H1 (cell line): ENCODE results near the gene CCR2. TPM values are rescaled to one million over a fixed set of nuclear protein-coding genes. Genes with fewer than 3 reads are reported as not detected.

Experiments used
- CTCF ChIA-PET: fragments of 300-600 bp; sonication (Branson Sonifier 250); formaldehyde crosslinking; loops from one replicate; lab custom pipeline; 2021; ENCODE audit not compliant: partially characterized antibody; lab: Charles Lee
- POLR2A ChIA-PET: fragments of 300-600 bp; sonication (Branson Sonifier 250); formaldehyde crosslinking; loops from one replicate; lab custom pipeline; 2021; ENCODE audit warnings: inconsistent platforms; ENCODE audit not compliant: partially characterized antibody; lab: Charles Lee
- DNase-seq, 2 experiments: peaks; one replicate each; pipeline versions ENCODE4 v3.0.0 to v3.0.0-alpha.2; 2010 to 2022; ENCODE audit warnings: low spot score in 2 of 2, low read depth in 1 of 2, mixed read lengths in 1 of 2
- FAIRE-seq: peaks from 2 replicates; lab custom pipeline; 2011; peaks lifted over from hg19 to GRCh38; lab: Jason Lieb, UNC
- H2AFZ ChIP-seq: 2 replicates; pipeline ENCODE4 v1.8.1; 2012; ENCODE audit warnings: low read length, inconsistent platforms
- H2AK5ac ChIP-seq: 2 replicates; pipeline ENCODE4 v1.6.1; 2013; ENCODE audit warnings: low read depth, low read length
- H2BK120ac ChIP-seq: replicated peaks from 2 replicates; pipeline ENCODE3; 2013; ENCODE audit warnings: low read depth, low read length, inconsistent platforms
- H2BK12ac ChIP-seq: 2 replicates; pipeline ENCODE4 v1.6.1; 2013; ENCODE audit warnings: low read depth, low read length
- H2BK15ac ChIP-seq: 2 replicates; pipeline ENCODE4 v1.6.1; 2013; ENCODE audit warnings: low read length
- H2BK20ac ChIP-seq: 2 replicates; pipeline ENCODE4 v1.6.1; 2013; ENCODE audit warnings: low read length
- H2BK5ac ChIP-seq: 2 replicates; pipeline ENCODE4 v1.6.1; 2013; ENCODE audit warnings: low read depth, low read length
- H3K14ac ChIP-seq: 2 replicates; pipeline ENCODE4 v1.6.1; 2013; ENCODE audit warnings: inconsistent platforms; ENCODE audit not compliant: insufficient read length
- H3K18ac ChIP-seq: 2 replicates; pipeline ENCODE4 v1.6.1; 2013; ENCODE audit warnings: low read length; ENCODE audit errors: extremely low read depth
- H3K23ac ChIP-seq: 2 replicates; pipeline ENCODE4 v1.6.1; 2013; ENCODE audit warnings: inconsistent platforms; ENCODE audit not compliant: insufficient read length
- H3K23me2 ChIP-seq: 2 replicates; pipeline ENCODE4 v1.6.1; 2013; ENCODE audit warnings: low read depth, low read length
- H3K27ac ChIP-seq: 2 replicates; pipeline ENCODE4 v1.6.1; 2011; ENCODE audit warnings: low read depth, low read length, inconsistent platforms
- H3K27me3 ChIP-seq, 4 experiments: replicated peaks in 1 of 4; 1 replicate in 1 of 4; 2 replicates in 3 of 4; pipeline versions ENCODE4 v1.6.1 to v1.8.1; 2011 to 2013; ENCODE audit warnings: low read length in 3 of 4, mild to moderate bottlenecking in 3 of 4, inconsistent platforms in 2 of 4, mixed read lengths in 2 of 4, moderate library complexity in 1 of 4; ENCODE audit not compliant: control insufficient read depth in 3 of 4, insufficient read depth in 3 of 4; ENCODE audit errors: extremely low read depth in 1 of 4
- H3K36me3 ChIP-seq, 4 experiments: 2 replicates each; pipeline versions ENCODE4 v1.6.1 to v1.8.1; 2011 to 2013; ENCODE audit warnings: mild to moderate bottlenecking in 4 of 4, low read length in 3 of 4, moderate library complexity in 2 of 4, control low read depth in 1 of 4, inconsistent platforms in 1 of 4; ENCODE audit not compliant: insufficient read depth in 4 of 4, control insufficient read depth in 2 of 4
- H3K4ac ChIP-seq: replicated peaks from 2 replicates; pipeline ENCODE3; 2013; ENCODE audit warnings: low read length, low read depth, mixed read lengths, inconsistent platforms; ENCODE audit not compliant: insufficient read length
- H3K4me1 ChIP-seq, 4 experiments: replicated peaks in 1 of 4; 1 replicate in 1 of 4; 2 replicates in 3 of 4; pipeline versions ENCODE4 v1.6.1 to v1.8.1; 2011 to 2013; ENCODE audit warnings: low read length in 3 of 4, inconsistent platforms in 2 of 4, mixed read lengths in 1 of 4; ENCODE audit not compliant: insufficient read depth in 4 of 4, control insufficient read depth in 3 of 4
- H3K4me2 ChIP-seq, 2 experiments: 2 replicates each; pipeline versions ENCODE4 v1.6.1 to v1.8.1; 2011 to 2013; ENCODE audit warnings: low read depth in 2 of 2, low read length in 2 of 2, control low read depth in 1 of 2, inconsistent platforms in 1 of 2, mild to moderate bottlenecking in 1 of 2; ENCODE audit not compliant: insufficient read depth in 1 of 2
- H3K4me3 ChIP-seq, 4 experiments: fragments of 200-600, 300-600 bp in 1 of 4; sonication (generic), shearing (Covaris generic), sonication (Bioruptor Twin) in 1 of 4; 2 replicates each; pipeline versions ENCODE4 v1.5.1 to v1.8.1; 2011 to 2016; ENCODE audit warnings: low read length in 4 of 4, low read depth in 3 of 4, control low read depth in 2 of 4, inconsistent platforms in 2 of 4, mild to moderate bottlenecking in 2 of 4, mixed read lengths in 1 of 4, moderate library complexity in 1 of 4; ENCODE audit not compliant: insufficient read depth in 2 of 4; ENCODE audit errors: extremely low read depth in 1 of 4
- H3K56ac ChIP-seq: replicated peaks from 2 replicates; pipeline ENCODE3; 2013; ENCODE audit warnings: low read depth, mild to moderate bottlenecking, mixed read lengths, low read length, inconsistent platforms; ENCODE audit not compliant: insufficient read length
- H3K79me1 ChIP-seq: 2 replicates; pipeline ENCODE4 v1.6.1; 2013; ENCODE audit warnings: low read depth, low read length, control low read depth
- H3K79me2 ChIP-seq, 2 experiments: 2 replicates each; pipeline versions ENCODE4 v1.6.1 to v1.8.1; 2012 to 2013; ENCODE audit warnings: low read length in 2 of 2, mild to moderate bottlenecking in 2 of 2, inconsistent platforms in 1 of 2; ENCODE audit not compliant: insufficient read depth in 2 of 2, control insufficient read depth in 1 of 2
- H3K9ac ChIP-seq, 4 experiments: replicated peaks in 1 of 4; 1 replicate in 1 of 4; 2 replicates in 3 of 4; pipeline versions ENCODE4 v1.6.1 to v1.8.1; 2011 to 2013; ENCODE audit warnings: low read depth in 3 of 4, low read length in 3 of 4, control low read depth in 2 of 4, mild to moderate bottlenecking in 2 of 4, moderate library complexity in 2 of 4, inconsistent platforms in 1 of 4; ENCODE audit errors: extremely low read depth in 1 of 4
- H3K9me3 ChIP-seq, 2 experiments: 2 replicates each; pipeline versions ENCODE4 v1.6.1 to v1.8.1; 2012 to 2013; ENCODE audit warnings: mild to moderate bottlenecking in 2 of 2, moderate library complexity in 2 of 2, control low read depth in 1 of 2, inconsistent platforms in 1 of 2, low read depth in 1 of 2, low read length in 1 of 2, mixed read lengths in 1 of 2; ENCODE audit not compliant: insufficient read depth in 2 of 2
- H4K20me1 ChIP-seq, 2 experiments: replicated peaks in 1 of 2; 2 replicates each; pipeline versions ENCODE3 to v1.8.1; 2011 to 2013; ENCODE audit warnings: inconsistent platforms in 2 of 2, low read length in 2 of 2, mild to moderate bottlenecking in 1 of 2; ENCODE audit not compliant: insufficient read depth in 2 of 2, control insufficient read depth in 1 of 2
- H4K5ac ChIP-seq: 2 replicates; pipeline ENCODE4 v1.6.1; 2013; ENCODE audit warnings: low read length, low read depth, mixed read lengths, inconsistent platforms; ENCODE audit not compliant: insufficient read length
- H4K8ac ChIP-seq: 2 replicates; pipeline ENCODE4 v1.8.0; 2013; ENCODE audit warnings: mild to moderate bottlenecking, moderate library complexity, low read length, inconsistent platforms; ENCODE audit not compliant: insufficient read depth; ENCODE audit errors: extremely low read depth
- H4K91ac ChIP-seq: replicated peaks from 2 replicates; pipeline ENCODE3; 2013; ENCODE audit warnings: low read length, mixed read lengths, inconsistent platforms; ENCODE audit not compliant: insufficient read length
- ASH2L ChIP-seq: fragments of 200-600, 300-600 bp; sonication (generic); IDR thresholded peaks from one replicate; pipeline ENCODE4 v1.7.1; 2017; ENCODE audit warnings: low read length
- BRCA1 ChIP-seq: IDR thresholded peaks from 2 replicates; pipeline ENCODE4 v1.6.1; 2012; ENCODE audit warnings: low read depth, low read length, improper control_type of control experiment
- CHD2 ChIP-seq: IDR thresholded peaks from 2 replicates; pipeline ENCODE4 v1.6.1; 2012; ENCODE audit warnings: low read length, improper control_type of control experiment
- CREB1 ChIP-seq: IDR thresholded peaks from 2 replicates; pipeline ENCODE4 v1.6.1; 2012; ENCODE audit warnings: inconsistent platforms
- HDAC2 ChIP-seq, 2 experiments: fragments of 300-600 bp in 1 of 2; sonication (generic) in 1 of 2; IDR thresholded peaks; 2 replicates each; pipeline ENCODE4 v1.6.1; 2011 to 2012; ENCODE audit warnings: low read depth in 2 of 2, low read length in 2 of 2, mild to moderate bottlenecking in 2 of 2, moderate library complexity in 2 of 2, borderline replicate concordance in 1 of 2, inconsistent platforms in 1 of 2
- MAFK ChIP-seq: IDR thresholded peaks from 2 replicates; pipeline ENCODE4 v1.6.1; 2012; ENCODE audit warnings: low read depth, mild to moderate bottlenecking, improper control_type of control experiment, low read length
- MAX ChIP-seq: IDR thresholded peaks from 2 replicates; pipeline ENCODE4 v1.6.1; 2012; ENCODE audit warnings: inconsistent platforms
- RFX5 ChIP-seq: IDR thresholded peaks from 2 replicates; pipeline ENCODE4 v1.6.1; 2011; ENCODE audit warnings: low read depth, low read length, improper control_type of control experiment, borderline replicate concordance
- SAP30 ChIP-seq: fragments of 300-600 bp; sonication (generic); IDR thresholded peaks from 2 replicates; pipeline ENCODE4 v1.7.1; 2012; ENCODE audit warnings: low read length, moderate library complexity, mild to moderate bottlenecking, inconsistent platforms; ENCODE audit not compliant: insufficient read depth, insufficient replicate concordance
- SIX5 ChIP-seq: IDR thresholded peaks from 2 replicates; pipeline ENCODE4 v1.6.1; 2011; ENCODE audit warnings: mild to moderate bottlenecking, low read depth, low read length
- ZNF274 ChIP-seq: IDR thresholded peaks from 2 replicates; pipeline ENCODE4 v1.7.0; 2012; ENCODE audit warnings: low read length, borderline replicate concordance; ENCODE audit errors: extremely low read depth
- WGBS, 2 experiments: shearing (Covaris generic) in 1 of 2; methylation state at CpG; one replicate each; pipeline versions ENCODE4 v1.1.6 to v1.1.7; 2013 to 2015; ENCODE audit warnings: low lambda C conversion rate in 2 of 2, mixed read lengths in 2 of 2, inconsistent platforms in 1 of 2, low coverage in 1 of 2, missing lambda C conversion rate in 1 of 2; ENCODE audit not compliant: insufficient replicate concordance in 2 of 2, insufficient coverage in 1 of 2, insufficient read length in 1 of 2; ENCODE audit errors: extremely low coverage in 1 of 2, missing lambda C conversion rate in 1 of 2; 5-methylcytosine and 5-hydroxymethylcytosine counted together
- polyA plus RNA-seq, 7 experiments: library from polyadenylated mRNA; depleted of rRNA in 3 of 7; stranded (reverse) in 5 of 7; unstranded in 2 of 7; fragments of >200 nt in 5 of 7; fragments of 200-250 nt in 2 of 7; gene quantifications; 1 replicate in 5 of 7; 2 replicates in 1 of 7; 4 replicates in 1 of 7; pipeline versions ENCODE4 v1.2.1 to v1.2.3, GENCODE V29; 2011 to 2013; ENCODE audit warnings: missing spikeins in 2 of 7, mixed read lengths in 2 of 7
- total RNA-seq: library from RNA; stranded (reverse); fragmentation: NEBNext Ultra II Directional; extraction: Animal tissue kit (Norgen Biotek cat#: 25700); gene quantifications from 2 replicates; pipeline ENCODE4 v1.2.1, GENCODE V29; 2021

CCR2 gene
- total and polyA plus RNA-seq, 2 of the 8 experiments (the other 6 are each of a cell fraction or from before 2014, with no cell fraction given) = not detected

GRCh38 chr3:46395766-46396530, 42.0 kb downstream of the CCR2 start:
- no peak overlapping the region for H2BK120ac ChIP-seq
- H2AK5ac ChIP-seq = no peak overlapping the region
- POLR2A ChIA-PET = no interaction called here
- H4K91ac ChIP-seq = no peak overlapping the region
- no peak overlapping the region for H2AFZ ChIP-seq
- CTCF ChIA-PET = interaction anchor here (0.6 to 1.9 kb wide), 6 partner anchors 13 to 1046 kb away, joined by 3 to 8 read pairs (median 3); partner anchors contain the start of gene CCR1
- H2BK5ac ChIP-seq = no peak overlapping the region
- H3K27ac ChIP-seq = no peak overlapping the region
- TF ChIP-seq HDAC2 (IDR thresholded peaks at IDR 0.05; ENCODE audit: borderline replicate concordance in 1 of 2, low read depth in 2 of 2, low read length in 2 of 2) (no peak), BRCA1 (no peak), MAFK (no peak), SAP30 (no peak), RFX5 (no peak), SIX5 (no peak), MAX (no peak), CREB1 (no peak), ZNF274 (no peak), ASH2L (no peak), CHD2 (no peak)
- no peaks in the 10 kb centered on the region for H3K79me1 ChIP-seq
- H2BK20ac ChIP-seq = no peak overlapping the region
- H3K4ac ChIP-seq = no peak overlapping the region
- no peak overlapping the region for H4K5ac ChIP-seq
- H3K4me1 ChIP-seq = peaks cover 0 to 6% (median under 1%) of the 10 kb centered on the region in 4 experiments; a peak in 1 of 7 replicates
- no peak overlapping the region for H2BK12ac ChIP-seq
- H3K23ac ChIP-seq = no peak overlapping the region
- H3K36me3 ChIP-seq = no peaks in the 10 kb centered on the region
- no peaks in the 10 kb centered on the region for H3K9me3 ChIP-seq
- 95% methylated on average over 6 of the region's 6 CpGs; no CpG with 5 or more reads in 1 of the 2 experiments for WGBS, 2 experiments
- H3K9ac ChIP-seq = no peak overlapping the region
- H3K23me2 ChIP-seq = no peaks in the 10 kb centered on the region
- H3K18ac ChIP-seq = no peak overlapping the region
- no peak overlapping the region for H3K14ac ChIP-seq
- no peaks in the 10 kb centered on the region for H3K27me3 ChIP-seq
- no peak overlapping the region for H4K8ac ChIP-seq
- no peak overlapping the region for H3K56ac ChIP-seq
- no peak overlapping the region for H2BK15ac ChIP-seq
- H3K79me2 ChIP-seq = no peaks in the 10 kb centered on the region
- H4K20me1 ChIP-seq = no peaks in the 10 kb centered on the region
- no peak for FAIRE-seq
- no peak overlapping the region for H3K4me2 ChIP-seq
- DNase-seq = no peak
- no peak overlapping the region for H3K4me3 ChIP-seq
